ENCODE results near the gene C2CD3.

The C2CD3 gene

DNA sequence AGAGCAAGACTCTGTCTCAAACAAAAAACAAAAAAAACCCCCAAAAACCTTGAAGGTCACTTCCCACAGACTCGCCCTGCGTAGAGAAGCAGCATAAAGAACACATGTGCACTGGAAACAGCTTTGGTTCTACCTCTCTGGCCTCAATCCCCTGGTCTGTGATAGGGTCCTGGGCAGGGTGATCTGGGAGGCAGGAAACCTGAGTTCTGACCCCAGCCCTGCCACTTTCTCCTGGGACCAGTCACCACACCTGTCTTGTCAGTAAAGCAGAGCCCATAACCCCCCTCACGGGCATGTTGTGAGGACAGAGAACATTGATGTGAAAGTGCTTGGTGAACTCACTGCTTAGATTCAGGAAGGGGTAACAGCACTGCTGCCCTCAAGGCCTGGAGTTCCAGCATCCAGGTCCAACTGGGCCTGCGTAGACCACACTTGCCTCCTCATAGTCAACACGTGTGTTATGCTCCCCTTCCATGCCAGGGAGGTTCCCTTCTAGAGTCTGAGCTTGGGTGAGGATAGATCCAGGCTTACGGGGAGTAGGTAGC lies 199.6 kb downstream of the C2CD3 start:
- Mint-ChIP-seq H3K9me3 (no peaks in the 10 kb centered on the region), H3K27ac (peak overlapping the region; percentile 98), H3K4me3 (no peak overlapping the region), H3K36me3 (peaks cover 69% of the 10 kb centered on the region), H3K4me1 (peaks cover 80% of the 10 kb centered on the region)
- no peak for ATAC-seq
- peak in 1 of 2 donors; percentile 53 for DNase-seq (ENCODE audit: low spot score in 2 of 2)

DNA sequence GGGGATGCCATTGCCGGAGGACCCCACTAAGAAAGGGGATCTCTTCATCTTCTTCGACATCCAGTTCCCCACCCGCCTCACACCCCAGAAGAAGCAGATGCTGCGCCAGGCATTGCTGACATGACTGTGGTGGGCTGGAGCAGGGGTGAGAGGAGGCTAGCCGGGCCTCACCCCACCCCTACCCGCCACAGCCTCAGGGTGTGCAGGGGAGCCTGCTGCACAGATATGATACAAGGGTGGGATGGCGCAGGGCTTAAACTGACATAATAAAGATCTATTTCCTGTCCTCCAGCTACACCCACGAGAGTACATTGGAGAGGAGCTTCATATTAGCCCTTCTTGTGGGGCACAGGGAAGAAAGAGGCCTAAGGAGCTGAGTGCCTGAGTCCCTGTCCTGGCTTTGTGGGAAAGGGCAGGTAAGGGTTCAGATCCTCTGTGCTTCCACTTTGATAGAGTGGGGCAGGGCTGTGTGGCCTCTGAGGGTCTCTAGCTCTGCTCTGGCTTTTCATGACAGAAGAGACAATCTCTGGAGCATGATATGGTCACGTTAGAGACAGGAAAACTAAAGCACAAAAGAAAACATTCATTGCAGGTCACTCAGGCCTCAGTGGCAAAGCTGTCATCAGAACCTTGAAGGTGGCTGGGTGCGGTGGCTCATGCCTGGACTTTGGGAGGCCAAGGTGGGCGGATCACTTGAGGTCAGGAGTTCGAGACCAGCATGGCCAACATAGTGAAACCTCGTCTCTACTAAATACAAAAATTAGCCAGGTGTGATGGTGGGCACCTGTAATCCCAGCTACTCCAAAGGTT lies 200.6 kb downstream of the C2CD3 start:
- ATAC-seq = peak; percentile 29
- H3K4me3 Mint-ChIP-seq = no peak overlapping the region
- H3K4me1 Mint-ChIP-seq = peaks cover 69% of the 10 kb centered on the region
- peak overlapping the region; percentile 92 for H3K27ac Mint-ChIP-seq
- H3K9me3 Mint-ChIP-seq = no peaks in the 10 kb centered on the region
- DNase-seq (ENCODE audit: low spot score in 2 of 2) = peak in 1 of 2 donors; percentile 66
- H3K36me3 Mint-ChIP-seq = peaks cover 58% of the 10 kb centered on the region

DNA sequence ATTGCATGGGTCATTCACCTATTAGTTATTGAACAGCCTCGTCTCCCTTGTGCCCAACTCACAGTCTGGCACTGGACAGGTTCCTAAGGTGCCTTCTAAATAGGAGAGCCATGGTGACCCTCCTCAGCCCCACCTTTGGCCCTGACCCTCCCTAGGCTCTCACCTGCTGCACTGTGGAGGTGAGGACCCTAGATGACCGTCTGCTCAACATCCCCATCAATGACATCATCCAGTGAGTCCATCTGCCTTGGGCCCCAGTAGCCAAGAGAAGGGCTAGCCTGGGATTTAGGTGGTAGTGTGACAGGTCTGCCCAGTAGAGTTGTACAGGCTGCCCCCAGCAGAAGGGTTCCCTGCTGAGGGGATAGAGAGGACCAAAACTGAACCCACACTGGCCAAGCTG lies 201.7 kb downstream of the C2CD3 start:
- Mint-ChIP-seq H3K4me1 (peaks cover 65% of the 10 kb centered on the region), H3K9me3 (no peaks in the 10 kb centered on the region), H3K4me3 (no peak overlapping the region), H3K27ac (peak overlapping the region; percentile 92), H3K36me3 (peaks cover 47% of the 10 kb centered on the region)
- no peak for DNase-seq (ENCODE audit: low spot score in 2 of 2)
- no peak for ATAC-seq

DNA sequence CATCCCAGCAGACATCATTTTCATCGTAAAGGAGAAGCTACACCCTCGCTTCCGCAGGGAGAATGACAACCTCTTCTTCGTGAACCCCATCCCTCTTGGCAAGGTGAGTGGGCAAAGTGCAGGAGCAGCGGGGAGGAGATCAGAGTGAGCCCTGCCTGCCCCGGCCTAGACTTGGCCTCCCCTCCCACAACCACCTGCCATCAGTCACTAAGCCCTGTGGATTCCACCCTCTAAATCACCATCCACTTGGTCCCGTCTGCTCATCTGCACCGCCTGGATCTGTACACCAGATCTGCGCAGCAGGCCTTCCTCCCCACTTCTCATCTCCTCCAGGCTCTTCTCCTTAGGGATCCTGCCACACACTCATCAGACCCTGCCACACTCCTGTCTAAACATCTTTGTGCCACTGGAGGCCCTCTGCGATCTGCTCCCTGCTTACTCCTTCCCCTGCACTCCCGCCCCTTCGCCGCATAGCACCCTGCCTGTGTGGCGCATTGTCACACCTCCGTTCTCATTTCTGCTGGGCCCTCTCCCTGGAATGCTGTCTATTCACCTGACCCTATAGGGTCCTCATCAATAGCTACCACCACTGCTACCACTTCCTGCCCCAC lies 202.3 kb downstream of the C2CD3 start:
- no peak for DNase-seq (ENCODE audit: low spot score in 2 of 2)
- H3K9me3 Mint-ChIP-seq = no peaks in the 10 kb centered on the region
- peaks cover 63% of the 10 kb centered on the region for H3K4me1 Mint-ChIP-seq
- peaks cover 41% of the 10 kb centered on the region for H3K36me3 Mint-ChIP-seq
- peak overlapping the region; percentile 92 for H3K27ac Mint-ChIP-seq
- ATAC-seq = no peak
- H3K4me3 Mint-ChIP-seq = no peak overlapping the region

DNA sequence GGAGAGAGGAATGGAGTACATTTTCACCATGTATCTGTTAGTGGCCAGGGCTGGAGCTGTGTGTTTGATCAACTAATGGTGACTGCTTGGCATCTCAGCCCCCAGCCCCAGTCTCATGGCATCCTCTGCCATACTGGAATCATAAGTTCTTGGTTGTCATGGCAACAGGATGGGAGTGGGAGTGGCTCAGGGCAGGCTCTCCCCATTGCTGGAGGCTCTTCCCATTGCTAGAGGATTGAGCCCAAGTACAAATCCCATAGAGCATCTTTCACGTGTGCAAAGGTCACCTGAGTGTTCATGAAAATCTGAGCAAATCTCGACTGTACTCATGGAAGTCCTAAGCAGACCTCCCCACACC lies 205.1 kb downstream of the C2CD3 start:
- DNase-seq (ENCODE audit: low spot score in 2 of 2) (no peak), ATAC-seq (no peak)
- Mint-ChIP-seq H3K4me3 (no peak overlapping the region), H3K27ac (no peak overlapping the region), H3K9me3 (no peaks in the 10 kb centered on the region), H3K36me3 (peaks cover 19% of the 10 kb centered on the region), H3K4me1 (peaks cover 37% of the 10 kb centered on the region)

DNA sequence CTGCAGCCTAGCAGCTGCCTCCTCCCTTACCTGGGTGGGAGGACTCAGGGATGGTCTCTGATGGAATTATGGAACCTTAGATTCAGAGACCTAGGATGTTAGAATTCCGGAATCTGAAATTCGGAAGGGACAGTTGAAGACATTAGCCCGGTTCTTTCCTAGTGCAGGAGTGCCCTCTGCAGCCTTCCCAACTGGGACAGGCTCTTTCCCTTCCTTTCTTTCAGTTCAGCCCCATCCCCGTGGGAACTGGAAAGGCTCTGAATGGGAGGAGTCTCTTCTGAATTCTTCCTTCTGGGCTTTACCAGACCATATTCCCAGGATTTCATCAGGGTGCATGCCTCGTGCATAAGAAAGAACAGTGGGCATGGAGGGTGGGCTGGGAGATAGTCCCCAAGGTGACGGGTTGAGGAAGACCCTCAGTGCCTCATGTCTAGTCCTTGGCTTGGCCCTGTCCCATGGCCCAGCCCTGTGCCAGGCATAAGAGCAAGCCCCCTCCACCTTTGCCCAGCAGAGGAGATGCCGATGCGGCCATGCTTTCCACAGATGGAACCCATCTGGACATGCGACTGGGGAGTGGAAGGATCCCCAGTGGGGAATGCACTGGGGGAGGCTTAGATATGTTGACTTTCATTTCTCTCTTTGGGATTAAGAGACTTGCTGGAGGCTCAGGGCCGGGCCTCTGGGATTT lies 205.6 kb downstream of the C2CD3 start:
- Mint-ChIP-seq H3K9me3 (no peaks in the 10 kb centered on the region), H3K4me1 (peaks cover 31% of the 10 kb centered on the region), H3K27ac (peak overlapping the region; percentile 68), H3K36me3 (peaks cover 17% of the 10 kb centered on the region), H3K4me3 (peak overlapping the region; percentile 47)
- DNase-seq (ENCODE audit: low spot score in 2 of 2) (no peak), ATAC-seq (no peak)

DNA sequence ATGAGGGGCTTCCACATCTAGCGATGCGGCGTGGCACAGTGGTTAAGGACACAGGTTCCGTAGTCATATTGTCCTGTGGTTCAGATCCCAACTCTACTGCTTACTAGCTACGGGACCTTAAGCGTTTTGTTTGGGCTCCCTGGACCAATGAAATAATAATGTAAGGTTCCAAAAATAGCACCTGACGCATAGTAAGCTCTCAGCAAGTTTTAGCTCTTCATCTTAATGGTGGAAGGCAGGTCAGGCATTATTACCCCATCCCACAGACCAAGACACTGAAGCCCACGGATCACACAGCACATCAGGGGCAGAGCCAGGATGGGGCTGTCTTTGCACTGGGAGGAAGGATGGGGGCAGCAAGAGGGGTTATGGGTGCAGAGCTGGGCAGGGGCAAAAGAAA lies 206.9 kb downstream of the C2CD3 start:
- H3K4me3 Mint-ChIP-seq = peak overlapping the region; percentile 47
- H3K4me1 Mint-ChIP-seq = peaks cover 18% of the 10 kb centered on the region
- ATAC-seq = no peak
- H3K9me3 Mint-ChIP-seq = no peaks in the 10 kb centered on the region
- peaks cover 14% of the 10 kb centered on the region for H3K36me3 Mint-ChIP-seq
- H3K27ac Mint-ChIP-seq = peak overlapping the region; percentile 68
- no peak for DNase-seq (ENCODE audit: low spot score in 2 of 2)

Data from stimulated activated effector memory CD8-positive, alpha-beta T cell treated with anti-CD3 and anti-CD28 coated beads, Interleukin-12 subunit alpha, Interleukin-12 subunit beta, amount 100 ng/mL, for 72 hours (primary cell).